T follicular helper cell (primary cell): ENCODE results near the gene GOLPH3L.
"Not testable (repeated sequence)": the region's sequence is repeated elsewhere in the genome, so short reads cannot be mapped to it uniquely, and the experiment has no call there.

Source experiments
- DNase-seq: peaks from one replicate; pipeline ENCODE4 v3.0.0-alpha.2; 2020; ENCODE audit warnings: low read depth

GOLPH3L gene

GRCh38 chr1:150615346-150616201 is 81.4 kb downstream of the GOLPH3L start:
- no peak for DNase-seq

DNA sequence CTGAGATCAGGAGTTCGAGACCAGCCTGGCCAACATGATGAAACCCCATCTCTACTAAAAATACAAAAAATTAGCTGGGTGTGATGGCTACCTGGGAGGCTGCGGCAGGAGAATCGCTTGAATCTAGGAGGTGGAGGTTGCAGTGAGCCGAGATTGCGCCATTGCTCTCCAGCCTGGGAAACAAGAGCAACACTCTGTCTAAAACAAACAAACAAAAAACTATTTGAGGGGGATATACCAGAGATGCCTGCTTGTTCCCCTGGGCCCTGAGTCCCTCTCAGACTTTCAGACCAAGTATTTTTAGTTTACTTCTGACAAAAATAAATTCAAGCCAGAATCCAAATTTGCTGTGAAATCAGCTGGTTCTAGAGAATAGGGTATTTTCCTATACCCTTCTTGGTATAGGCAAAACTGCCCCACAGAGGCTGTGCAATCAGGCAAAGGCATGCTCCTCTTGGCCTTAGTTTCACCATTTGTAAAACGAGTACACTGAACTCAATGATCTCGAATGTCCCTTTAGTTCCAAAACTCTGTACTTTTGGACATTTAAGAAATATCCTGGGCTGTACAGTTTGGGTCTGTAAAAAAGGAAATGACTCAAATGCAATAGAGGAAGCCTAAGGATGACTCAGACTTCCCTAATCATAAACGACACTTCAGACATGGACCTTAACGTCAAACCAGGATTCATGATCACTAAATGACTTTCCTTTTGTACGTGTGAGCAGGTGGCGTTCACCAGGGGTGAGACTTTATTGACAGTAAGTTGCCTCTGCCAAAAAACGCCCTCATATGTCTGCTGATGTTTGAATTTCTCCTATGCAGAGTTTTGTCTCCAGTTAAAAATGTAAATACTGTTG is 83.7 kb downstream of the GOLPH3L start:
- DNase-seq = peak; percentile 45

DNA sequence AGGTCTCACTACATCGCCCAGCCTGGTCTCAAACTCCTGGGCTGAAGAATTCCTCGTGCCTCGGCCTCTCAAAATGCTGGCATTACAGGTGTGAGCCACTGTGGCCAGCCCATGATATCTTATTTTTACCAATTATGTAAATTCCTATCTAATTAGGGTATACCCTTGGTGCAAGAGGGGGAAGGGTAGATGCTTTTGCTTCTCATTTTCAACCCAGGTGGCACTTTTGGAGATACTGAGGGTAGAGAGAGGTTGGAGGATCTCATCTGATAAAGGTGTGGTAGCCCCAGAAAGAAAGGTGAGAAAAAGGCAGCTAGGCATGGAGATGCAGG is 85.0 kb downstream of the GOLPH3L start:
- no peak for DNase-seq

- DNase-seq = no peak
Measured at GRCh38 chr1:150610576-150610975, 86.4 kb downstream of the GOLPH3L start.

- DNase-seq = no peak
Measured at GRCh38 chr1:150609732-150610131, 87.2 kb downstream of the GOLPH3L start.

- DNase-seq = no peak
Measured at GRCh38 chr1:150606463-150607142, 90.4 kb downstream of the GOLPH3L start.

GRCh38 chr1:150605451-150605731 is 91.6 kb downstream of the GOLPH3L start:
- DNase-seq = not testable (repeated sequence)

DNA sequence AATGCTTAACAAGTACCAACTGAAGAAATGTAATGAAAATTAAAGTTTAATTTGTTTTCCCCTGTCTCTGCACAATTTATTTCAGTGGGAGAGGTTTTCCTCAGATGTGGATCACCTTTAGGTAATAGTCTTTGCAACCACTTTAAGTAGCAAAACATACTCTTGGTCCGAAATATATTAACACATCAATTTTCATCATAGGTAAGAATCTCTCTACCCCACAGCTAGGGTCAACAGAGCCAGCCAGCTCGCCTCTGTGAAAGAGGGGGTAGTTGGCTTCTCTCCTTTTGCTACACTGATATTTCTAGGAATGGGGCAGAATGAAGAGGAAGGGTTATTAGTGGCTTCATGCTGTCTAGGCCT is 92.7 kb downstream of the GOLPH3L start:
- DNase-seq = no peak

- DNase-seq = no peak
Measured at GRCh38 chr1:150603711-150604110, 93.2 kb downstream of the GOLPH3L start.

GRCh38 chr1:150602372-150602771 is 94.6 kb downstream of the GOLPH3L start:
- DNase-seq = not testable (repeated sequence)

DNA sequence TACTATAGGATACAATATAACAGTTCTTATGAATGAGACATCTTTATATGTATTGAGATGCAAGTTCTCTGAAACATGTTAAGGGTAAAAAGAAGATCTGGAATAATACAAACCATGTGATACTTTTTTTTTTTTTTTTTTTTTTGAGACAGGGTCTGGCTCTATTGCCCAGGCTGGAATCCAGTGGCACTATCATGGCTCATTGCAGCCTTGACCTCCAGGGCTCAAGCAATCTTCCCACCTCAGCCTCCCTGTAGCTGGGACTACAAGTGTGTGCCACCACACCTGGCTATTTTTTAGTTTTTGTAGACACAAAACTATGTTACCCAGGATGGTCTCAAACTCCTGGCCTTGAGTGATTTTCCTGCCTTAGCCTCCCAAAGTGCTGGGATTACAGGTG is 95.4 kb downstream of the GOLPH3L start:
- no peak for DNase-seq

DNA sequence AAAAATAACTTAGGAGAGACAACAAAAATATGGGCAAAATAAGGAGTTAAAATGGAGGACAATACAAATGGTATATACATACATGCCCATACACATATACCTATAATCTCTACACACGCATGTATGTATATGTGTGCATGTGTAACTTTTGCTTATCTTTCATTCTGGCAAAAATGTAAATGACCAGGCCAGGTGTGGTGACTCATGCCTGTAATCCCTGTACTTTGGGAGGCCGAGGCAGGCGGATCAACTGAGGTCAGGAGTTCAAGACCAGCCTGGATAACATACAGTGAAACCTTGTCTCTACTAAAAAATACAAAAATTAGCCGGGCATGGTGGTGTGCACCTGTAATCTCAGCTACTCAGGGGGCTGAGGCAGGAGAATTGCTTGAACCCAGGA is 98.6 kb downstream of the GOLPH3L start:
- not testable (repeated sequence) for DNase-seq

DNA sequence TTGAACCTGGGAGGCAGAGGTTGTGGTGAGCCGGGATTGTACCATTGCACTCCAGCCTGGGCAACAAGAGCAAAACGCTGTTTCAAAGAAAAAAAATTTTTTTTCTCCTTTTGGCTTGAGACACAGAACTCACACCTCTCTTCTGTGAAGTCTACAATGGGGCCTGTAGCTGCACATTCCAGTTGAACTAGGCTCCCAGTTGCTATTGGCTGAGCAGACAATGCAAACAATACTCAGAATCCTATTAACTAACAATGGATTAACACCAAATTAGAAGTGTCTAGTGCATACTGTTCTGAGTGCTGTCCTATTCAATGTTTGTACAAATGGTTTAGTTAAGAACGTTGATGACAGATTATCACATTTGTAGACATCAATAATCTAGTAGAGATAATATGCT is 100.0 kb downstream of the GOLPH3L start:
- no peak for DNase-seq
